Activated CD8-positive, alpha-beta memory T cell treated with anti-CD3 and anti-CD28 coated beads, Interleukin-2, amount 50 U/mL, for 1 hour (primary cell): ENCODE results near the gene ACAA1.
"Not testable (repeated sequence)": the region's sequence is repeated elsewhere in the genome, so short reads cannot be mapped to it uniquely, and the experiment has no call there.

ENCODE experiments used
- DNase-seq: peaks from one replicate; pipeline ENCODE4 v3.0.0-alpha.2; 2020; ENCODE audit errors: extremely low read depth

ACAA1 gene, protein sequence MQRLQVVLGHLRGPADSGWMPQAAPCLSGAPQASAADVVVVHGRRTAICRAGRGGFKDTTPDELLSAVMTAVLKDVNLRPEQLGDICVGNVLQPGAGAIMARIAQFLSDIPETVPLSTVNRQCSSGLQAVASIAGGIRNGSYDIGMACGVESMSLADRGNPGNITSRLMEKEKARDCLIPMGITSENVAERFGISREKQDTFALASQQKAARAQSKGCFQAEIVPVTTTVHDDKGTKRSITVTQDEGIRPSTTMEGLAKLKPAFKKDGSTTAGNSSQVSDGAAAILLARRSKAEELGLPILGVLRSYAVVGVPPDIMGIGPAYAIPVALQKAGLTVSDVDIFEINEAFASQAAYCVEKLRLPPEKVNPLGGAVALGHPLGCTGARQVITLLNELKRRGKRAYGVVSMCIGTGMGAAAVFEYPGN

DNA sequence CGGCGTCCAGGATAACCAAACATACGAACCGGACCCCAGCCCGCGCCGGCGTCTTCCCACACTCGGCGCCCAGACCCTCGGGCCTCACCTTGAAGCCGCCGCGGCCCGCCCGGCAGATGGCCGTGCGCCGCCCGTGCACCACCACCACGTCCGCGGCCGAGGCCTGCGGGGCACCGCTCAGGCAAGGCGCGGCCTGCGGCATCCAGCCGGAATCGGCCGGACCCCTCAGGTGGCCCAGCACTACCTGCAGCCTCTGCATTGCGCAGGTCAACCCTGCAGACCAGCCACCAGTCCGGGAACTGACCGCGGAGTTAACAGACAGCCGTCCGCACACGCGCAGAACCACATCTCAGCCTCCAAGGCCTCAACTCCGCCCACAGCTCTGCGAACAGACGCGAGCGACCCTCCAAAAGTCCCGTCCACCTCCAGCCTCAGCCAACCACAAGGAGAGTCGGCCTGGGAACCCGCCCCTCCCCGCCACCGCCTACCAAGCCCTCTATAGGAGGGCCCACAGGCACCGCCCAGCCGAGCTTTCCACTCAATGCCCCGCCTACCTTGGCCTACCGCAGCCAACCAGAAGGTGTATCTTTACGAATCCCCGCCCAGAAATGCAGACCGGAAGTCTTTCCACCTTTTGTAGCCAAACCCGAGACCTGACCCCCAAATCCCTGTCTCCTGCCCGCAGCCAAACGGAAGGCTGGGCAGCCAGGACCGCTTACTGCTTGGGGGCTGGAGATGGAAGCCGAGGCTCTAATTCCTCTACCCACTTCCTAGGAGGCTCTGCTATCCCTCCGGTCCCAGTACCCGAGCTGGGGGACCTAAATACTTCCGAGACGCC lies at the start of gene ACAA1:
Gene ACAA1, minus strand, starts transcription at position 351 of the 838 bp plus-strand sequence. Its CDS starts 92 bp downstream, at position 259.
- DNase-seq = peak; percentile 92

DNA sequence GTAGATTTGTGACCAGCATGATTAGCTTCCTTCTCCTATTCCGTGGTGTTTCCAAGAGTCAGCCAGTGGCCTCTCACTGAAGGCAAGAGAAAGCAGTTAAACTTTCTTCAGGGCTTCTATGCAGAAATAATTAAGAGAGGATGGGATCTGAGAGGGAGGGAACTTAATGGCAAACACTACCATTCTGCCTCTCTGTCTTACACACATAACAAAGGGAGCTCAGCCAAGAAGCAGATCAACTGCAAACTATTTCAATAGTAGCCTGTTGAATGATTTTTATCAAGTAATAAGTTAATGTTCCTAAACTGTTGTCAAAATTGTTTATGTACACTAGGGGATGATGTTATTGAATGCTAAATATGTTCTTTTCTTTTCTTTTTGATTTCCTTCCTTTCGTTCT lies 40.3 kb upstream of the ACAA1 start:
- DNase-seq = no peak

DNA sequence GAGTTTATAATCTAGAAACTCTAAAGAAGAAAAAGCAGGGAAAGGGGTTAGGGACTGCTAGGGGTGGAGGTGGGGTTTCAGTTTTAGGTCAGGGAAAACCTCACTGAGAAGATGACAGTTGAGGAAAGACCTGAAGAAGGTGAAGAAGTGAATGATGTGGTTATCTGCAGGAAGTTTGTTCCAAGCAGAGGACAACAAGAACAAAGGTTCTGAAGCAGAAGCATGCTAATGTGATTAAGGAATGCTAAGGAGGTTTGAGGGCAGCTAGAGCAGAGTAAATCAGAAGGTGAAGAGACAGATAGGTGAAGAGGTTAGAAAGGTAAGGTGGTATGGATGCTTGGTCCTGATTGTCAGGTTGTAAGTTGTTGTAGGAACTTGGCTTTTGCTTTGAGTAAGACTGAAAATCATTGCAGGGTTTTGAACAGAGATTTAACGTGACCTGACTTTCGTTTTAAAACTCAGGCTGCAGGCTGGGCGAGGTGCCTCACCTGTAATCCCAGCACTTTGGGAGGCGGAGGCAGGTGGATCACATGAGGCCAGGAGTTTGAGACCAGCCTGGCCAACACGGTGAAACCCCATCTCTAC lies 37.0 kb upstream of the ACAA1 start:
- DNase-seq = no peak

DNA sequence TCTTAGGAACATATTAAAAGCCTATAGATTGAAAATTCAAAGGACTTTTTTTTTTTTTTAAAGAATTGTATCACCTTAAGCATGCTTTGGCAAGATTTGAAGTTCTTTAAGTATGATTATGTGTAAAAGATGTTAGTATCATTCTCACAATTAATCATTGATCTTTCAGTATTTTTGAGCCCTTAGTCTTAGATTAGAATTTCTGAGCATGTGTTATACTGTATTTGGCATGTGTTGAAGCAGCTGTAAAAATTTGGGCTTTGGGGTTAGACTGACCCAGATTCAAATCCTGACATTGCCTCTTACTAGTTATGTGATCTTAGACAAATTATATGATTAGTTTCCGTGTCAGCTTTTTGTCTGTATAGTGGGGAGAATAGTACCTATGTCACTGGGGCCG lies 34.7 kb upstream of the ACAA1 start:
- DNase-seq = no peak

DNA sequence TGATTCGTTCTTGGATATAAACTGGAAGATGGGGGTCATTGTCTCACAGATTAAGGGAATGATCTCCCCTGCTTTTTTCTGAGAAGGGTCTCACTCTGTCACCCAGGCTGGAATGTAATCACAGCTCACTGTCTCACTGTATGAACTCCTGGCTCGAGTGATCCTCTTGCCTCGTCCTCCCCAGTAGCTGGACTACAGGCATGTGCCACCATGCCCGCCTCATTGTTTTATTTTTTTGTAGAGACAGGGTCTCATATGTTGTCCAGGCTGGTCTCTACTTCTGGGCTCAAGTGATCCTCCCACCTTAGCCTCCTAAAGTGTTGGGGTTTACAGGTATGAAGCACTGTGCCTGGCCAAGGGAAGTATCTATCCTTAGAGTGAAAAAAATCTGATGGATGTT lies 33.8 kb upstream of the ACAA1 start:
- no peak for DNase-seq

DNA sequence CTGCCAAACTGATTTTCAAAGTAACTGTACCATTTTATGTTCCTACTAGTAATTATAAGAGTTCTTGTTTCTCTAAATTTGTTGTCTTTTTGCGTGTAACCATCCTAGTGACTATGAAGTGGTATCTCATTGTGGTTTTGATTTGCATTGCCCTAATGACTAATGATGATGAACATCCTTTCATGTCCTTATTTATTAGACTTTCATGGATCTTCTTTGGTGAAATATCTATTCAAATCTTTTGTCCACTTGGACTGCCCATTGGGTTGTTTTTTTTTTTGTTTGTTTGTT lies 32.0 kb upstream of the ACAA1 start:
- DNase-seq = no peak

DNA sequence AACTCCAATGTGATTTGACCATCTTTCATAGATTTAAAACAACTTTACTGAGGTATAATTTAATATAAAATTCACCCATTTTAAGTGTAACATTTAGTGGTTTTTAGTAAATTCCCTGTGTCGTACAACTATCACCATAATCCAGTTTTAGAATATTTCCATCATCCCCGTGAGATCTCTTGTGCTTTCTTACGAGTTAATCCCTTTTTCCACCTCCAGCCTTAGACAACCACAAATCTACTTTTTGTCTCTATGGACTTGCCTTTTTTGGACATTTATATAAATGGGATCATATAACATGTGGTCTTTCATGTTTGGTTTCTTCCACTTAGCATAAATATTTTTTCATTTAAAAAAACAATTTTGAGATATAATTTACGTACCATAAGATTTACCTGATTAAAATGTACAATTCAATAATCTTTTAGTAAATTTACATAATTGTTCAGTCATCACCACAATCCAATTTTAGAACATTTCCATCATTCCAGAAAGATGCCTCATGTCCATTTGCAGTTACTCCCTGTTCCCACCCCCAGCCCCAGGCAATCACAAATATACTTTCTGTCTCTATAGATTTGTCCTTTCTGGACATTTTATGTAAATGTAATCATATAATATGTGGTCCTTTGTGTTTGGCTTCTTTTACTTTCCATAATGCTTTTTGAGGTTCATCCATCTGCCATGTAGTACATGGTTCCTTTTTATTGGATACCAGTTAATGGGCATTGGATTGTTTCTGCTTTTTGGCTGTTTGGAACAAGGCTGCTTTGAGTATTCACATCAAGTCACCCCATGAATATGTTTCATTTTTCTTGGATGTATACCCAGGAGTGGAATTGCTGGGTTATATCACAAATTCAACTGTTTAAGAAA lies 31.5 kb upstream of the ACAA1 start:
- no peak for DNase-seq

DNA sequence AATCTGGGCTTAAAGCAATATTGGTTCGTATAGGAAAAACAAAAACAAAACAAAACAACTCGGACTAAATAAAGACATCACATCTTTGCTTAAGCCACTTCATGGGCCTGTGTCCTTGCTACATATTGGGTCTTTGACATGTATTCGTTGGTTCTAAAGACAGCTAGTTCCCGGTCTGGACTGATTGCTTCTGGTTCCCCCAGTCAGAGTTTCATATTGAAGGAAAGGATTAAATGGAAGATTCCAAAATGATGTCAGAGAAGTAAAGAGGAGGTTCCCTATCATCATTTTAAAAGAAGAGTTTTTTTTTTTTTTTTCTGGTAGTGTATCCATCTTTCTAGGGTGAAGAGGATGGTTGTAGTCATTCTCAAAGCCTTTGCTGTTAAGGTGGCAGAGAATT lies 30.7 kb upstream of the ACAA1 start:
- DNase-seq = no peak

DNA sequence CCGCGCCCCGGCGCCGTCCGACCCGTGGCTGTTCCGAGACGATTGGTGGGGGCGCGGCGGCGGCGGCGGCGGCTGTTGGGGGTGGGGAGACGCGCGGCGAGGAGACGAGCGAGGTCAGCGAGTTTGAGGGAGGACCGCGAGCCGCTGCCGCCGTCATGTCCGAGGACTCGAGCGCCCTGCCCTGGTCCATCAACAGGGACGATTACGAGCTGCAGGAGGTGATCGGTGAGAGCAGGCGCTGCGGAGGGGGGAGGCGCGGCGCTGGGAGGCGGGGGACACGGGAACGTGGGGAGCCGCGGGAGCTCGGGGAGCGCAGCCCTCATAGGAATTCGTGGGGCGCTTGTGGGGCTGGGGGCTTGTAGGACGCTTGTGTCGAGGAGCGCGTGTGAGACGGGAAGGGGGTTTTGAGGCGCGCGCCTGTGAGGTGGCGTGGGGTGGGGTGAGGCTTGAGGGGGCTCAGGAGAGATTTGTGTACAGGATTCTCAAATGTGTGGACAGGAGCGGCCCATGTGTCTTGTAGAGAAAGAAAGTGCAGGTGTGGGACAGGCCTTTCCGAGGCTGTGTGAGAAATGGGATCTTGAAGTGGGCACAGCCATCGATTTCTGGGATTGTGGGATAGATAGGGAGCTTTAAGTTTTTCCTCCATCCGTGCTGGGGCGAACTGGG lies 28.9 kb upstream of the ACAA1 start:
- no peak for DNase-seq

DNA sequence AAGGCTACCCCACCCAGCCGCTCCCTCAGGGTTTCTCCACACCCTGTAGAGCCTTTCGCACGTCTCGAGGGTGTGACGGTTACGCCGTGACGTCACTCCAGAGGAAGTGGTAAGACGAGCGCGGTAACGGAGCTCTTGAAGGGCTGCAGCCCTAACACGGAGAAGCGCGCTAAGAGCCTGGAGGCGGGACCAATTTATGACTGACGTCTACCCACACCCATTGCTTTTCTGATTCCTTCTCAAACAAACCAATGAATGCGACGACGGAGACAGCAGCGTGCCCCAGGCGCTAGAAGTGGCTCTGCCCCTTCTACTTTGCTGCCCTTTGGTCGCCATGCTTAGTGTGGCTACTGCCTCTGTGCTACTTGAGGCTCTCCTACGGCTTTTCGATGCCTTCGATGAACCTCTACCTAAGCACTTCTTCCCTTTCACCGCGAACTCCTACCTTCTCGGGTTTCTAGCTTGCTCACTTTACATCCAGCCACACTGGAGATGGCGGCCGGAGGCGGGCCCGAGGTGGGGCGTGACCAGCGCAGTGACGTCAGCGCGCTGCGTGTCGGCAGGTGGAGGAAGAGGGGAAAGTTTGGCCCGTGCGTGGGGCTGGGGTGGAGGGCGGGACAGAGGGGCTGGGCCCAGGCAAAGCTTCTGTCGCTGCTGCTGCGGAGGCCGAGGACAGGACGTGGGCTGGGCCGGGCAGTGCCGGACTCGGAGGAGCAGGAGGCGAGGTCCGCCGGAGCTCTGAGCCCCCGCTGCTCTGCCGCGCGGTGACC lies 28.2 kb upstream of the ACAA1 start, which contains the start of gene OXSR1:
Gene OXSR1, plus strand, starts transcription at position 586 of the 770 bp plus-strand sequence. CDS start 340 bp downstream, outside the sequence.
- DNase-seq = peak; percentile 96

DNA sequence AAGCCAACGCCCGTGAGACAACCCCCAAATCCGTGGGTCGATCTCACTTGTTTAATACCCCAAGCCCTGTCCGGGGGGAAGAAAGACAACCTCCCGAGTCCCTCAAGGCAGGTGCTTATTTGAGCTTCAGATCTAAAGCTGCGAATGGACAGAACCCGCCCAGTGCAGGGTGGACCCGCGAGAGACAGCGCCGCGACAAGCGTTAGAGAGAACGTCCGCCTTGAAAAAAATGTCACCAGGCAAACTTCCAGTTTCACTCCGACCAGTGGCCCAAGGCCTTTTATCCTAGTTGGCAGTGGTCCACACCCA lies 27.7 kb upstream of the ACAA1 start:
- DNase-seq = no peak

DNA sequence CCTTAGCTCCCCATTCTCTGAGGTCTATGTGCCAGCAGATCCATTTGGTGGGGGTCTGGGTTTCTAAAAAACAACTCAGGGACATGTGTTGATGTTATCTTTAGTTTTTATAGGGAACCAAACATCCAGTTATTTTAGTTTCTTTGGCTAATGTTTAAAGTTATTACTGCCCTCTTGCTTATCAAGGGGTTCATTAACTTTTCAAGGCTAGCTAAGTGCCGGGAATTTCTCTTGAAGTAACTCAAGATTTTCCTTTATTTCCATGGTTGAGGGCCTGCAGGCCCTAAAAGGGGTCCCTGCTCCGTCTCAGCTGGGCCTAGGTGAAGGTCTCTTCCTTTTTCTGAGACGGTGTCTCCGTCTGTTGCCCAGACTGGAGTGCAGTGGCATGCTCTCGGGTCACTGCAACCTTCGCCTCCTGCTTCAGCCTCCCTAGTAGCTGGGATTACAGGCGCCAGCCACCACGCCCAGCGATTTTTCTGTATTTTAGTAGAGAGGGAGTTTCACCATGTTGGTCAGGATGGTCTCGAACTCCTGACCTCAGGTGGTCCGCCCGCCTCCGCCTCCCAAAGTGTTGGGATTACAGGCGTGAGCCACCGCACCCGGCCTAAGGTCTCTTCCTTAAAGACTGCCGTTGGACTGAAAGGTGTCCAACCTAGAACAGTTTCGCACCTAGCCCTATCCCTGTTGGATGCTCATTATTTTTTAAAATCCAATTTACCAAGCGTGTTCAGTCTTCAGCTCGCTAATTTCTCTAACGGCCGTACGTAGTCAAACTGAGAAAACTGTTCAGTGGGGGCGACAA lies 27.1 kb upstream of the ACAA1 start:
- DNase-seq = no peak

DNA sequence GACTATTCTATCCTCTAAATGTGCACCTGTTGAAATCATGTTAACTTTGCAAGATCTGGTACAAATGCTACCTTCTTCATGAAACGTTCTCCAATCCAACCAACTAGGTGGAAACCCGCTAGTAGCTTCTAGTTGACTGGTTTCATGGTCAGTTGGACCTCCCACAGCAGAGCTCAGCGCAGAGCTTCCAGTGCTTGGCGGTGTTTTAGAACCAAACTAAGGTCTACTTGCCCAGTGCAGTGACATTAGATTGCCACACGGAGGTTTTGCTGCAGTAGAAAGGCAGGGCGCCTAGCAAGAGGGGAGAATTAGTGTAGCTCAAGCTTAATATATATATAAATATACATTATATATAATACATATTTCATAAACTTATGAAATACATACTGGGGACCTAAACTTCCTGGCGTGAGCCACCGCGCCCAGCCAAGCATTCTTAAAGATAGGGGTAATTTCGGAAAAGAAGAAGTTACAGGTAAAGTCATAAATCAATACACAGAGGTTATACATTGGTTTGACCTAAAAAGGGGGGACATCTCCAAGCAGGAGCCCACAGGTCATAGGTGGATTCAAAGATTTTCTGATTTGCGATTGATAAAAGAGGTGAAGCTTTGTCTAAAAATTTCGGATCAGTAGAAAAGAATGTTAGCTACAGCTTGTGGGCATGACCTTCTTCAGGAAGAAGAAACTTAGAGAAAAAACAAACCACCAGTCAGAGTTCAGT lies 26.4 kb upstream of the ACAA1 start:
- no peak for DNase-seq

DNA sequence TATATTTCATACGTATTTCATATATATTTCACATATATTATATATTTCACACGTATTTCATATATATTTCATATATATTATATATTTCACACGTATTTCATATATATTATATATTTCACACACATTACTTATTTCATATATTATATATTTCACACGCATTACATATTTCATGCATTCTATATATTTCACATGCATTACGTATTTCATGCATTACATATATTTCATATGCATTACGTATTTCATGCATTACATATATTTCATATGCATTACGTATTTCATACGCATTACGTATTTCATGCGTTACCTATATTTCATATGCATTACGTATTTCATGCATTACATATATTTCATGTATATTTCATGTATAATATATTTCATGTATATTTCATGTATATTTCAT lies 23.8 kb upstream of the ACAA1 start:
- DNase-seq = not testable (repeated sequence)

DNA sequence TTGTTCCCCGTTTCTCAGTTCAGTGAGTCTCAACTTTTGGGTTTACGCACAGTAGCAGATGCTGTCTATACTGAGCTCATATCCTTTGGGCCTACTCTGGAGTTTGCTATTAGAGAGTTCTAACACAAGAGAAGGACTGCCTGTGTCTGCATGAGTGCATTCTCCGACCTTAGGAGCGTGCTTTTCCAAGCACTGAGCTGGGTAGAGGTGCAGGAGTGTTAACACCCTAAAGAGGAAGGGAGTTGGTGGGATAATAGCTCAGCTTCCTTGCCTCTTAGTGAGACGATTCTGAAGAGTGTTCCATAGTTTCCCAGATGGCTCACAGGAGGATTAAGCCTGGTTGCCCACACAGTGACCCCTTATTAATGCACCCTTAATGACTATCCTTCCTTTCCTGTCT lies 21.5 kb upstream of the ACAA1 start:
- no peak for DNase-seq

DNA sequence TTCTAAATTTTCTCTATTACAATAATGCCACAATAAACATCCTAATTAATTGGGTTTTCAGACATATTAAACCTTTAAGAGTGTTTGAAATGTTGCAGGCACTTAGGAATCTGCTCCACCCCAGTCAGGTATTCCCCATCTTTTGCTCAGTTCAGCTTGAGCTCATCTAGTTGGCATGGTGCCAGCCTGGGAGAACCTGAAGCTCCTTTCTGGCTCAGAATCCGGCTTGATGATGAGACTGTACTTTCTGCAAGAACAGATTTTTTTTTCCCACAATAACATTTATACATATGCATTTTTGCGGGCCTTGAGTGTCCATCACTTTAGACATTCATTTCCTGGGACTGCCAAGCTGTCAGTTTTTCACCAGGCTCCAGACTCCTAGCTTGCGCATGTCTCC lies 20.7 kb upstream of the ACAA1 start:
- no peak for DNase-seq

DNA sequence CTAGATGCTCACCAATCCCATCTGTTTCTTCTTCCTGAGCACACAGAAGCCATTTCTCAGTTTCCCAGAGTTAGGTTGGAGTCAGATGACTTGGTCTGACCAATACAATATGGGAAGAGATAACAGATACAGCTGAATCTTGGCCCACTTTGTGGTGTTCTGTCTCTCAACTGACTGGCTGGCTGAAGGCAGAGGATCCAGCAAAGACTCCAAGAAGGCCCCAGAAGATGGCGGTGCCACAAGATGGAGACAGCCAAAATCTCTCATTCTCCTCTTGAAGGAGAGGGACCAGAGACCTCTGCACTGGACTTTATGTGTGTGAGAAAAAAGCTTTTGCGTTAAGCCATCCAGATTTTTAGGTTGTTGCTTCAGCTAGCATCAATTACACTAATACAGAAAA lies 20.2 kb upstream of the ACAA1 start:
- DNase-seq = no peak

DNA sequence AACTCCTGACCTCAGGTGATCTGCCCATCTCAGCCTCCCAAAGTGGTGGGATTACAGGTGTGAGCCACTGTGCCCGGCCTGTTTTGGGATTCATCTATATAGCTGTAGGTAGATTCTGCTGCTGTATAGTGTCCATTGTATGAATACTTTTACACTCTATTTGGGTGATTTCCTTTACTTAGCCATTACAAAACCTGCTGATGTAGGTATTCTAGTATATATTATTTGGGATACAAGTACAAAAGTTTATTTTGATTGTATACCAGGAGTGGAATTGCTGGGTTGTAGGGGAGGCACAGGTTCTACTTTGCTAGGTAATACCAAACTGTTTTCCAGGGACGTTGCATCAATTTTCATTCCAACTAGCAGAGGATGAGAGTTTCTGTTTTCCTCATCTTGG lies 18.9 kb upstream of the ACAA1 start:
- no peak for DNase-seq

DNA sequence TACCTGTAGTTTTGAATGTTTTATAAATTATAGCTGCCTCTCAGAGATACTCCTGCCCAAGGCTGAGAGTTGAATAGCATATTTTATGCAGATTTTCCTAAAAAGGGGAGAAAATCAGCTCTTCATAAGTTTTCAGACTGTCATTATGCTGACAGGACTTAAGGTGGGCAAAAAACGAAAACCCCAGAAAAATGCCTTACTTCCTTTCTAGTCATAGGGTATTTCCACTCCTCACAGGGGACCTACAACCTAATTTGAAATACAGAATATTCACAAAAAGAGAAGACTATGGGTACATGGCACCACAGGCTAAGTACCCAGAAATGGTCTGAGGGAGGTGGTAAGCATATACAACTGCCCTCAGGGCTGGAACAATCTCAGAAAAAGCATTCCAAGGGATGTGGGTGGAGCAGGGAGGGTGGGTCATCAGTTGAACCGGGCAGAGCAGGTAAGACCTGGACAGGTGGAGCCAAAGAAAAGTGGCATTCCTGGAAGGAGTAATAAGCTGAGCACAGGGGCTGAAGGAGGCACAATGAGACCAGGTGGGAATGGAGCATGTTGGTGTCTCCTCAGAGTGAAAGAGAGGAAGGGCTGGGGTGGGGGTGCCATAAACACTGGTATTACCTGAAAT lies 17.8 kb upstream of the ACAA1 start:
- no peak for DNase-seq
